ENCODE measurements around the gene RIPOR2. TPM values are rescaled to one million over a fixed set of nuclear protein-coding genes. Genes with fewer than 3 reads are reported as not detected.
A peak's percentile ranks its signal among the peaks of the same experiment; 100 is the strongest.

The RIPOR2 gene
- total RNA-seq, 1 donor from 2014 or later = 19.4 TPM

DNA sequence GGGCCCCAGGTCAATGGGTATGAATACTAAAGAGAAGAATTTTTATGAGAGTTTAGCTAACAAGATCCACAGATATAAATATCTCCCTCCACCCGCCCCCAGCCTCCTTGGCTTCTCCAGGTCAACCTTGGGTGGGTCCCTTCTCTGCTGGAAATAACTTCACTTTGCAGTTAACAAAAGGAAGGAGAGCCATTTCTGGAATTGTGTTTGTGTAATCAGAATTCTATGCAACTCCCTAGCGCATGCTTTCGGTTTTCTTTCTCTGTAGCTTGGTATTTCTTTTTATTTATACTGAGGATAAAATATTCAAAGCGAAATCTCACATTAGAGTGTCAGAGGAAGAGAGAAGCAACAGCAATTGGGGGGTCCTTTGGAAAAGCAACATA is 27.1 kb downstream of the RIPOR2 start:
- peaks cover 61% of the 10 kb centered on the region for H3K4me1 ChIP-seq
- TF ChIP-seq POLR2AphosphoS5 (IDR thresholded peaks at IDR 0.05; ENCODE audit: insufficient read depth in 1 of 2, low read depth in 1 of 2) (no peak), POLR2A (IDR thresholded peaks at IDR 0.05) (no peak)
- TF ChIP-seq, protein P1, sequence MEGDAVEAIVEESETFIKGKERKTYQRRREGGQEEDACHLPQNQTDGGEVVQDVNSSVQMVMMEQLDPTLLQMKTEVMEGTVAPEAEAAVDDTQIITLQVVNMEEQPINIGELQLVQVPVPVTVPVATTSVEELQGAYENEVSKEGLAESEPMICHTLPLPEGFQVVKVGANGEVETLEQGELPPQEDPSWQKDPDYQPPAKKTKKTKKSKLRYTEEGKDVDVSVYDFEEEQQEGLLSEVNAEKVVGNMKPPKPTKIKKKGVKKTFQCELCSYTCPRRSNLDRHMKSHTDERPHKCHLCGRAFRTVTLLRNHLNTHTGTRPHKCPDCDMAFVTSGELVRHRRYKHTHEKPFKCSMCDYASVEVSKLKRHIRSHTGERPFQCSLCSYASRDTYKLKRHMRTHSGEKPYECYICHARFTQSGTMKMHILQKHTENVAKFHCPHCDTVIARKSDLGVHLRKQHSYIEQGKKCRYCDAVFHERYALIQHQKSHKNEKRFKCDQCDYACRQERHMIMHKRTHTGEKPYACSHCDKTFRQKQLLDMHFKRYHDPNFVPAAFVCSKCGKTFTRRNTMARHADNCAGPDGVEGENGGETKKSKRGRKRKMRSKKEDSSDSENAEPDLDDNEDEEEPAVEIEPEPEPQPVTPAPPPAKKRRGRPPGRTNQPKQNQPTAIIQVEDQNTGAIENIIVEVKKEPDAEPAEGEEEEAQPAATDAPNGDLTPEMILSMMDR (IDR thresholded peaks at IDR 0.05) = no peak
- peak overlapping the region; percentile 91 for H3K27ac ChIP-seq
- H3K36me3 ChIP-seq = no peaks in the 10 kb centered on the region
- DNase-seq (ENCODE audit: extremely low spot score in 2 of 2) = no peak
- no peaks in the 10 kb centered on the region for H3K9me3 ChIP-seq
- no peaks in the 10 kb centered on the region for H3K27me3 ChIP-seq
- H3K4me3 ChIP-seq = peak overlapping the region; percentile 69 to 83
- intact Hi-C loops (cut with DNase I) = no loop called here

DNA sequence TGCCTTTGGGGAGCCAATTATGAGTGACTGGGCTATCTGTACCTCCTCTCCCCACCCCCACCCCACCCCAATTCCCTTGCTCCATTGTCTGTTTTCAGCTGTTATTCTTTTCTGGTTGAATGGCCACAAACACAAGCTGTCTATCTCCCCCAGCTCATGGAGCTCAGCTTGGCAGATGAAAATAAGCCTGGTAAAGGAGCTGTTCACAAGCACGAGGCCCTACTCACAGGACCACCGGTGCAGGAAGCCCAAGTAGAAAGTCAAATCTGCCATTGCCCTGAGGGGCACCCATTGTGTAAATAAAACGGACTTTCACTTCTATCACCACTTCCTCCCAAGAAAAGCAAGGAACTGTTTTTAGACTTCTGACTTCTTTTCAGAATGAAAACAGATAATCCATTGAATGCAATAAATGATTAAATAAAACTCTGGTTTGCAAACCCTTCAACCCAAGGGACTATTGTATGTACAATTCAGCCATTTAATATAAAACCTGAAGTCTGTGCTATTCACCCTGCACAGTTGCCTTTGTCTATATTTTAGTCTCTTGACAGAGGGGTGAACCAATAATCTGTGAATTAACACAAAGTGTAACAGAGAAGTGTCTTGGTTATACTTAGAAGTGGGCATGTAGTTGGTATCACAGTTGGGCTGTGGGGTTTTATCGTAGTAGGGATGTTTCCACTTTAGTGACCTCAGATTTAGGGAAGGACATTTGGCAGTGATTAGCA is 27.7 kb downstream of the RIPOR2 start:
- H3K27me3 ChIP-seq = no peaks in the 10 kb centered on the region
- no peak for DNase-seq (ENCODE audit: extremely low spot score in 2 of 2)
- H3K9me3 ChIP-seq = no peaks in the 10 kb centered on the region
- H3K27ac ChIP-seq = peak overlapping the region; percentile 91
- intact Hi-C loops (cut with DNase I) = no loop called here
- H3K36me3 ChIP-seq = no peaks in the 10 kb centered on the region
- peak overlapping the region; percentile 69 to 83 for H3K4me3 ChIP-seq
- no peak for TF ChIP-seq POLR2AphosphoS5 (IDR thresholded peaks at IDR 0.05; ENCODE audit: insufficient read depth in 1 of 2, low read depth in 1 of 2)
- no peak for TF ChIP-seq POLR2A (IDR thresholded peaks at IDR 0.05)
- TF ChIP-seq, protein P1 (IDR thresholded peaks at IDR 0.05) = no peak
- H3K4me1 ChIP-seq = peaks cover 62% of the 10 kb centered on the region

DNA sequence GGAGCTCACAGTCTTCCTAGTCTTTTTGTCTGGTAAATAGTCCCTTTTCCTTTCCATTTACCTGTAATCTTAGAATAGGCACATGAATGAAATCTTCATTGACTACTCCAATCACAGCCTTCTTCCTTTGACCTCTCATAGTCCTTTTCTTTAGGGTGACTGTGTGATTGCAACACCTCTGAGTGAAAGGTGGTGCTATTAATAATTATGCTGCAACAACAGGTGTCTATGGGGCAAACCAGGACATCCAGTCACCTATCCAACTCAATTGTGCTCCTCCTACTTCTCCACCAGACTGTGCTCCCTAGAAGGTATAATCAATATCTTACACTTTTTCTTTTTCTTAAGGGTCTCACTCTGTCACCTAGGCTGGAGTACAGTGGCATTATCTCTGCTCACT is 29.4 kb downstream of the RIPOR2 start:
- TF ChIP-seq POLR2AphosphoS5 (IDR thresholded peaks at IDR 0.05; ENCODE audit: insufficient read depth in 1 of 2, low read depth in 1 of 2) = no peak
- TF ChIP-seq, protein P1 (IDR thresholded peaks at IDR 0.05) = no peak
- TF ChIP-seq POLR2A (IDR thresholded peaks at IDR 0.05) = no peak
- Histone ChIP-seq H3K27ac (peak overlapping the region; percentile 15), H3K9me3 (no peaks in the 10 kb centered on the region), H3K27me3 (no peaks in the 10 kb centered on the region), H3K4me1 (peaks cover 61% of the 10 kb centered on the region), H3K36me3 (no peaks in the 10 kb centered on the region), H3K4me3 (no peak overlapping the region)
- DNase-seq (ENCODE audit: extremely low spot score in 2 of 2) = no peak
- intact Hi-C loops (cut with DNase I) = no loop called here

DNA sequence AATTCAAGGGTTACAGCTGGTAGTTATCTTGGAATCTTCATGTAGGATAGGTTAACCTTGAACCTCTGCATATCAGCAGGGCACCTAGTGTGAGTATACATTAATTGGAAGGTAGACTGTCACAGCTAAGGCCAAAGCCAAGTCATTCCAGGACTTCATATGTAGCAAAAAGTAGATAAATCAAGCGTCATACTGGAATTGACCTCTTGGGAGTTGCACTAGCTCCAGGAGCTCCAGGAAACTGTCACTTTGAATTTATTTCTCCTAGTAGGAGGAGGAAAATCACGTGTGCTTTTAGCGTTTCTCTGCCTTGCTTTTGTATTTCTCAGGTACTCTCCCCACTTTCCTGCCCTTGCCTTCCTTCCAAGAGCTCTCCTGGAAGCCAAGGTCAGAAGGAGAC is 30.3 kb downstream of the RIPOR2 start:
- TF ChIP-seq, protein P1 (IDR thresholded peaks at IDR 0.05) = no peak
- TF ChIP-seq POLR2A (IDR thresholded peaks at IDR 0.05) (no peak), POLR2AphosphoS5 (IDR thresholded peaks at IDR 0.05; ENCODE audit: insufficient read depth in 1 of 2, low read depth in 1 of 2) (no peak)
- Histone ChIP-seq H3K9me3 (no peaks in the 10 kb centered on the region), H3K27ac (peak overlapping the region; percentile 15), H3K27me3 (no peaks in the 10 kb centered on the region), H3K36me3 (no peaks in the 10 kb centered on the region), H3K4me1 (peaks cover 68% of the 10 kb centered on the region), H3K4me3 (no peak overlapping the region)
- intact Hi-C loops (cut with DNase I) = no loop called here
- no peak for DNase-seq (ENCODE audit: extremely low spot score in 2 of 2)

DNA sequence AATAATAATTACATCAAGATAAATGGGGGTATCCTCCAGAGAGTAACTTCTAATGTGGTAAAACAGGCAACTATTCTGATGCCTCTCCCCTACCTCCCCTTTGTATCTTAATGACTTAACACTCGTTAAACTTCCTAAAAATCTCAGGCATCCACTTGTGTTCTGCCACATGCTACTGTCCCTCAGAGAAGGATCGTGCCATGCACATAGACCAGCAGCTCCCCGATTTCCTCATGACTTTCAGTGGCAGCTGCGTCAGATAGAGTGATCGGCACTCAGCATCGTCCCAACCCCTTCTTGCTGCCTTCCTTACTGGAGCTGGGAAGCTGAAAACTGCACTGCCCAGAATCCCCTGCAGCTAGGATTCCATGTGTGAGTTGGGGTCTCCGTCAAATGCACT is 32.1 kb downstream of the RIPOR2 start:
- no peak for TF ChIP-seq POLR2A (IDR thresholded peaks at IDR 0.05)
- TF ChIP-seq, protein P1 (IDR thresholded peaks at IDR 0.05) = no peak
- no peak for TF ChIP-seq POLR2AphosphoS5 (IDR thresholded peaks at IDR 0.05; ENCODE audit: insufficient read depth in 1 of 2, low read depth in 1 of 2)
- H3K27me3 ChIP-seq = no peaks in the 10 kb centered on the region
- no peaks in the 10 kb centered on the region for H3K36me3 ChIP-seq
- no peak overlapping the region for H3K4me3 ChIP-seq
- DNase-seq (ENCODE audit: extremely low spot score in 2 of 2) = no peak
- peaks cover 62% of the 10 kb centered on the region for H3K4me1 ChIP-seq
- peak overlapping the region; percentile 37 for H3K27ac ChIP-seq
- H3K9me3 ChIP-seq = no peaks in the 10 kb centered on the region
- intact Hi-C loops (cut with DNase I) = no loop called here
